Right lobe of liver (tissue), 4 donors: ENCODE data around the gene CCBE1.

Experiments
- POLR2A ChIP-seq: fragments of 450-650 bp; IDR thresholded peaks from one replicate; pipeline ENCODE4 v1.6.1; 2017; ENCODE audit warnings: antibody characterized with exemption, mild to moderate bottlenecking
- TF ChIP-seq, protein P1 (sequence below), 4 donors: fragments of 200-600 bp in 3 of 4; fragments of 450-650 bp in 1 of 4; IDR thresholded peaks; one replicate each; pipeline versions ENCODE4 v1.5.1 to v1.8.0; 2016 to 2022; ENCODE audit warnings: antibody characterized with exemption in 4 of 4, mild to moderate bottlenecking in 2 of 4
- donor health status: DM: no; HTN: no; CAD: no.
- donor health status: DM: no; HTN: no; CAD: no.
- donor health status: DM: no; HTN: yes; CAD: no.

DNA sequence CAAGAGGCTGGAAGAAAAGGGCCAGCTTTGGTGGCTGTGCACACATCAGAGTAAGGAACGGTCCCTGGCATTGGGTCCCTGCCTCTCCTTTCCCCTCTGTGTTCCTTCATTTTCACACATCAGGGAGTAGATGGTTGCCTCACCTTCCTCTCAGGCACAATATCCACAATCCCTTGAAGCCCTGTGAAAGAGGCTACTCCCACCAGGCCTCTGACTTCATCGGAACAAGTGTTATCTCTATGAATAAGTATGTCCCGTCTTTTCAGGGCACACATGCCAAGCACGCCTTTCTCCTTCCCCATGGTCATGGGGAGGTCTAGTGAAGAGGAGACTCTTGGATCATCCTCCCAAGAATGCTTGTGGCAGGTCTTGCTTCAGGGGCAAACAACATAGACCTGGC lies 277.0 kb downstream of the CCBE1 start:
- TF ChIP-seq POLR2A: no peak
- TF ChIP-seq, protein P1, sequence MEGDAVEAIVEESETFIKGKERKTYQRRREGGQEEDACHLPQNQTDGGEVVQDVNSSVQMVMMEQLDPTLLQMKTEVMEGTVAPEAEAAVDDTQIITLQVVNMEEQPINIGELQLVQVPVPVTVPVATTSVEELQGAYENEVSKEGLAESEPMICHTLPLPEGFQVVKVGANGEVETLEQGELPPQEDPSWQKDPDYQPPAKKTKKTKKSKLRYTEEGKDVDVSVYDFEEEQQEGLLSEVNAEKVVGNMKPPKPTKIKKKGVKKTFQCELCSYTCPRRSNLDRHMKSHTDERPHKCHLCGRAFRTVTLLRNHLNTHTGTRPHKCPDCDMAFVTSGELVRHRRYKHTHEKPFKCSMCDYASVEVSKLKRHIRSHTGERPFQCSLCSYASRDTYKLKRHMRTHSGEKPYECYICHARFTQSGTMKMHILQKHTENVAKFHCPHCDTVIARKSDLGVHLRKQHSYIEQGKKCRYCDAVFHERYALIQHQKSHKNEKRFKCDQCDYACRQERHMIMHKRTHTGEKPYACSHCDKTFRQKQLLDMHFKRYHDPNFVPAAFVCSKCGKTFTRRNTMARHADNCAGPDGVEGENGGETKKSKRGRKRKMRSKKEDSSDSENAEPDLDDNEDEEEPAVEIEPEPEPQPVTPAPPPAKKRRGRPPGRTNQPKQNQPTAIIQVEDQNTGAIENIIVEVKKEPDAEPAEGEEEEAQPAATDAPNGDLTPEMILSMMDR (IDR thresholded peaks at IDR 0.05): no peak
